Myocyte (in vitro differentiated cells): ENCODE results near the gene RBM39. TPM values are rescaled to one million over a fixed set of nuclear protein-coding genes. Genes with fewer than 3 reads are reported as not detected.
"Not testable (repeated sequence)": the region's sequence is repeated elsewhere in the genome, so short reads cannot be mapped to it uniquely, and the experiment has no call there.

Experiments
- DNase-seq: peaks from one replicate; pipeline ENCODE4 v3.0.0-alpha.2; 2012; ENCODE audit warnings: low read depth
- total RNA-seq: library from RNA; depleted of rRNA; stranded (reverse); fragments of >200 nt; gene quantifications from 2 replicates; pipeline ENCODE4 v1.2.3, GENCODE V29; 2014

The RBM39 gene
- total RNA-seq, 1 donor from 2014 or later, result 218 TPM

DNA sequence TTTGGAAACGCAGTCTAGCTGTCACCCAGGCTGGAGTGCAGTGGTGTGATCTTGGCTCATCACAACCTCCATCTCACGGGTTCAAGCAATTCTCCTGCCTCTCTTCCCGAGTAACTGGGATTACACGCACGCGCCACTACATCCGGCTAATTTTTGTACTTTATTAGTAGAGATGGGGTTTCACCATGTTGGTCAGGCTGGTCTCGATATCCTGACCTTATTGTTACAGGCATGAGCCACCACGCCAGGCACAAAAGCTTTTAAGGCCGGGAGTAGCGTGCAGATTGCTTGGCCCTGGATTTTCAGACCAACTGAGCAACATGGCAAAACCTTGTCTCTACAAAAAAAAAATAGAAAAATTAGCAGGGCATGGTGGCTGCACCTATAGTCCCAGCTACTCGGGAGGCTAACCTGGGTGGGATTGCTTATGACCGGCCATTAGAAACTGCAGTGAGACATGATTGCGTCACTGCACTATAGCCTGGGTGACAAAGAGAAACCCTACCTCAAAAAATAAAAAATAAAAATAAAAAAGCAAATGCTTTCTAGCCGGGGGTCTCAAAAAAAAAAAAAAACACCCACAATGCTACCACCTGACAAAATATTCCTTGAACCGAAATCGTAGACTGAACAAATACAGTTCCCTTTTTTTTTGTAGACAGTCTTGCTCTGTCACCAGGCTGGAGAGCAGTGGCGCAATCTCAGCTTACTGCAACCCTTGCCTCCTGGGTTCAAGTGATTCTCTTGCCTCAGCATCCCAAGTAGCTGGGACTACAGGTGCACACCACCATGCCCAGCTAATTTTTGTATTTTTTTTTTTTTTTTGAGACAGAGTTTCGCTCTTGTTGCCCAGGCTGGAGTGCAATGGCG is 15.0 kb downstream of the RBM39 start:
- no peak for DNase-seq

DNA sequence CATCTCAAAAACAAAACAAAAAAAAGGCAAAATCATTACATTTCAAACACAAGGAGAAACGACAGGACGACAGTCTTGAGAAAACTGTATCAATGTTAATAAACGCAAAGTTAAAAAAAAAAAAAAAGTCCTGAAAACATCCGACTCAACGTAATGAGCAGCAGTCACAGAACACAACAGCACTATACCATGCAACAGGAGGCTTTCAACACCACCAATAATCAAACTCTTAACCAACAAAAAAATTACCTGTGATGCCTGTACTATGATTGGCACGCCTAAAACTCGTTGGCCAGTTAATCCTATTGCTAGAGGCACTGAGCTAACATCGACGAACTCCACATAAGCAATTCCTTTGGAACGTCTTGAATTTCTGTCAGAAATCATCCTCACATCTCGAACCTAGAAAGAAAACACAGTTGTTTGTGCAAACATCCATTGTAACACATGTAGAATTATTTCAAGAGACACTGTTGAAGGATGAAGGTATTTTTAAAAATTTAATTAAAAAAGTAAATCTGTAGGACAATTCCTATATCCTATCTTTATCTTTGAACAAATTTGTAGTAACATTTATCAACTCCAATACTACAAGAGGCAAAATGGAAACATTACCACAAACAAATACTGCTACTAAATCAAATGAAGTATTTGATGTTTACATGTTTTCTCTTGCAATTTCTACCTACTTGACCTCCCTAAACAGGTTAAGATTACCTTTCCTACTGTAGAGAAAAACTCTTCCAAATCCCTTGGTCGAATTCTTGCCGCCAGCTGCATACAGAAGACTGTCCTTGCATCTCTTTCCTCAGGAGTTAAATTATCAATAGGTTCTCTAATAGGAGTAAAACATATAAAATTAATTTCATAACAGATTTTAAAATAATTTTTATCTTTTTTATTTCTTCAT is 17.5 kb downstream of the RBM39 start:
- DNase-seq, result no peak

DNA sequence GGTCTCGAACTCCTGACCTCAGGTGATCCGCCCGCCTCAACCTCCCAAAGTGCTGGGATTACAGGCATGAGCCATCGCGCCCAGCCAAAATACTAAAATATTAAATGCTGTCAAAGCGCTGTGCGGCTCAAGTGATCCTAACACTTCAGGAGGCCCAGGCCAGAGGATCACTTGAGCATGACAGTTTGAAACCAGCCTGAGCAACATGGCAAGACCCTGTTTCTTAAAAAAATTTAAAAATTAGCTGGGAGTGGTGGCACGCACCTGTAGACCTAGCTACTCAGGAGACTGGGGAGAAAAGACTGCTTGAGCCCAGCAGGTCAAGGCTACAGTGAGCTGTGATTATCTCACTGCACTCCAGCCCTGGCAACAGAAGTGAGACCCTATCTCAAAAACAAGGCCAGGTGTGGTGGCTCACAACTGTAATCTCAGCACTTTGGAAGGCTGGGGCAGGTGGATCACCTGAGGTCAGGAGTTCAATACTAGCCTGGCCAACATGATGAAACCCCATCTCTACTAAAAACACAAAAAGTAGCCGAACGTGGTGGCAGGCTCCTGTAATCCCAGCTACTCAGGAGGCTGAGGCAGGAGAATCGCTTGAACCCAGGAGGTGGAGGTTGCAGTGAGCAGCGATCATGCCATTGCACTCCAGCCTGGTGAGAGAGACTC is 18.3 kb downstream of the RBM39 start:
- not testable (repeated sequence) for DNase-seq

DNA sequence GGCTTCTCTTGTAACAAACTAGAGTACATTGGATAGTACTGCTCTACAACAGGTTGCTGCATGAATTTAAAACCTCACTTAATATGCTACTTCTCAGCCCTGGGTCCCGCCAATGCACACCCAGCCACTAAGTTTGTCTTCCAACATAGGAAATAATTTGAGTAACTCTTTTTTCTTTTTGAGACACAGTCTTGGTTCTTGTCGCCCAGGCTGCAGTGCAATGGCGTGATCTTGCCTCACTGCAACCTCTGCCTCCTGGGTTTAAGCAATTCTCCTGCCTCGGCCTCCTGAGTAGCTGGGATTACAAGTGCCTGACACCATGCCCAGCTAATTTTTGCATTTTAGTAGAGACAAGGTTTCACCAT is 18.8 kb downstream of the RBM39 start:
- DNase-seq, result not testable (repeated sequence)

DNA sequence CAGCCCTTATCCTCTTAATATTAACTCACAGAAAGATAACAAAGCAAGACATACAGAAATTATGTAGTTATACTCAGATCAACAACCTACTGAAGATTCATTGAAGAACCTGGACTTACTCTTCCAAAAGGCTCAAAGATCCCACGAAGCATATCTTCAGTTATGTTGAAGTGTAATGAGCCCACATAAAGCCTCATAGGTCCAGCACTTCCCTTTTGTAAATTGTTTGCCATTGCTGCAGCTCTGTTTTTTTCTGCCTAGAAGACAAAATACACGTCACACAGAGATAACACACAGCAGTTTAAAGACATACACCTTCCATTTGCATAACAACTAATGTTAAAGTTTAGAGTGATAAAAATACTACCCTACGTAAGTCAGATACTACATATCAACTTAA is 20.4 kb downstream of the RBM39 start:
- DNase-seq, result no peak

DNA sequence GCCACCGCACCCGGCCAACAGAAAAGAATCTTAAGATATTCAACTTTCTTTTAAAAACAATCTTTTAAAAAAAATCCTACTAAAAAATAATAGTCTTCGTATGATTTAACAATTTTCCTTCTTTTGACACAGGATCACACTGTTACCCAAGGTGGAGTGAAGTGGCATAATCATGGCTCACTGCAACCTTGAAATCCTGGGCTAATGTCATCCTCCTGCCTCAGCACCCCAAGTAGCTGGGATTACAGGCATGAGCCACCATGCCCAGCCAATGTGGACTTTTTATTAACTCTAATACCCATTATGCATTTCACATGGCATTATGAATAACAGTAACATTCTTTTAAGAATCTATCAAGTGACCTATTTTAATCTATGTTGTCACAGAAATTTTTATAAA is 20.8 kb downstream of the RBM39 start:
- DNase-seq, result no peak

DNA sequence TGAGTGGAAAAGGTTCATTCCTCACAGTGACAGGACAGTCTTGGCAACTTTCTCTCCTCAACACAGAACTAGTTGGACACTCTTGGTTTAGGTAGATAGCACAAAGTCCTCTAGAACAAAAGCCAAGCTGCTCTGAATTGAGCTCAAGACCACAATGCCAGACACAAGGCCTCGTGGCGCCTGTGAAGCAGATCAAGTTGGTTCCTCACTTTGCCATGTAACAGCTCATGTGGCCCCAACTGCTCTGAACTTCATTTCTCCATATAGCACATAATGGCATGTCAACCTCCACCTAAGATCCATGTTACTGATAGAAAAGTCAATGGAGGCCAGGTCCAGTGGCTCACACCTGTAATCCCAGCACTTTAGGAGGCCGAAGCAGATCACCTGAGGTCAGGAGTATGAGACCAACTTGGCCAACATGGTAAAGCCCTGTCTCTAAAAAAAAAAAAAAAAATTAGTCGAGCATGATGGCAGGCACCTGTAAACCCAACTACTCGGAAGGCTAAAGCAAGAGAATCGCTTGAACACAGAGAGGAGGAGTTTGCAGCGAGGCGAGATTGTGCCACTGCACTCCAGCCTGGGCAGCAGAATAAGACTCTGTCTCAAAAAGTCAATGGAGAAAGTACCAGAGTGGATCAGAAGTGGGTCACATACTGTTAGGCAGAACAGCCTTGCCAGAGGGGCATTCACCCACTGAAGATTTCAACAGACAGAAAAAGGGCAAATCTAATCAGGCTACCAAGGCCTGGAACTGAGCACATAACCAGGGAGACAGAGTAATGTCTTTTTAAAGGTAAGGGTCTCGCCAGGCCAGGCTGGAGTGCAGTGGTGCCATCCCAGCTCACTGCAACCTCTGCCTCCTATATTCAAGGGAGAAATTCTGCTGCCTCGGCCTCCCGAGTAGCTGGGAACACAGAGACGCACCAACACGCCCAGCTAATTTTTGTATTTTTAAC is 21.6 kb downstream of the RBM39 start:
- DNase-seq, result no peak

DNA sequence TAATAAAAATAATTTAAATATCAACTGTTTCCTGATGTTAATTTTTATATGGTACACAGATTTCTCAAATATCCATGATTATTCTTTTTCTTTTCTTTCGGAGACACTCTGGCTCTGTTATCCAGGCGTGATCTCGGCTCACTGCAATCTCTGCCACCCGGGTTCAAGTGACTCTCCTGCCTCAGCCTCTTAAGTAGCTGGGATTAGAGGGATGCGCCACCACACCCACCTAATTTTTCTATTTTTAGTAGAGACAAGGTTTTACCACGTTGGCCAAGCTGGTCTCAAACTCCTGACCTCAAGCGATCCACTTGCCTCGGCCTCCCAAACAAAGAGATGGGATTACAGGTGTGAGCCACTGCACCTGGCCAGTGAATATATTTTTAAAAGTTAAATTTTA is 22.3 kb downstream of the RBM39 start:
- DNase-seq, result no peak

DNA sequence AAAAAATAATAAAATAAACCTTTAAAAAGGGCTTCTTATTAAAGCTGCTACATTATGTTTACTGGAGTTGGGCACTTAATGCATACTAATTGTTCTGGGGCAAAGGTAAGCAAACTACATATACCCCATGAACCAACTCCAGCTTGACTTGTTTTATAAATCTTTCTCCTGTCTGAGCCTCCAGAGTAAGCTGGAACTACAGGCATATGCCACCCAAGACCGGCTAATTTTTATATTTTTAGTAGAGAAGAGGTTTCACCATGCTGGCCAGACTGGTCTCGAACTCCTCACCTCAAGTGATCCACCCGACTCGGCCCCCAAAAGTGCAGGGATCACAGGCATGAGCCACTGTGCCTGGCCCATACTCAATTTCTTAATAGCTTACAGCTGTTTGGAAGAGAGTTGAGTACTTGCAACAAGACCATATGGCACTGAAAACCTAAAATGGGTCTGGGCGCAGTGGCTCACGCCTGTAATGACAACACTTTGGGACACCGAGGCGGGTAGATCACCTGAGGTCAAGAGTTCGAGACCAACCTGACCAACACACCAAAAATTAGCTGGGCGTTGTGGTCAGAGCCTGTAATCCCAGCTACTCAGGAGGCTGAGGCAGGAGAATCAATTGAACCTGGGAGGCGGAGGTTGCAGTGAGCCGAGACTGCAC is 23.0 kb downstream of the RBM39 start:
- DNase-seq, result no peak

DNA sequence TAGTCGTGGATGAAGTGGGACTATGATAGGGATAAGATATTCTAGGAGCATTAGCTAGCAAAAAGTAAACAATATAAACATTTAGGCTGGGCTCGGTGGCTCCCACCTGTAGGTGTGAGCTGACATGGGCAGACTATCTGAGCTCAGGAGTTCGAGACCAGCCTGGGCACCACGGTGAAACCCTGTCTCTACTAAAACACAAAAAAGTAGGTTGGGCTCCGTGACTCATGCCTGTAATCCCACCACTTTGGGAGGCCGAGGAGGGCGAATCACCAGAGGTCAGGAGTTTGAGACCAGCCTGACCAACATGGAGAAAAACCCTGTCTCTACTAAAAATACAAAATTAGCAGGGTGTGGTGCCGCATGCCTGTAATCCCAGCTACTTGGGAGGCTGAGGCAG is 23.7 kb downstream of the RBM39 start:
- peak; percentile 23 for DNase-seq

DNA sequence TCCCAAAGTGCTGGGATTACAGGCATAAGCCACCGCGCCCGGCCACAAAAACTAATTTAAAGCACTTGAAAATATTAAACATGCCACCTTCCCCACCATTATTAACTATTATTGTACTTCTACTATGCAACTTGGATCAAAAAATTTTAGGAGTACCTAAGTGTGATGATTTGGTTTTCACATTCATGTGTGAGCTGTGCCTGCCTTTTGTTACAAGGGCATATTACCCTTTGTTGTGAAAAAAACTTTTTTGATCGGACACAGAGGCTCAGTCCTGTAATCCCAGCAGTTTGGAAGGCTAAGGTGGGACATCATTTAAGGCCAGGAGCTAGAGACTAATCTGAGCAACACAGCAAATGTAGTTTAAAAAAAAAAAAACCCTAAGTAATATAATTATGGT is 25.7 kb downstream of the RBM39 start:
- DNase-seq, result no peak

DNA sequence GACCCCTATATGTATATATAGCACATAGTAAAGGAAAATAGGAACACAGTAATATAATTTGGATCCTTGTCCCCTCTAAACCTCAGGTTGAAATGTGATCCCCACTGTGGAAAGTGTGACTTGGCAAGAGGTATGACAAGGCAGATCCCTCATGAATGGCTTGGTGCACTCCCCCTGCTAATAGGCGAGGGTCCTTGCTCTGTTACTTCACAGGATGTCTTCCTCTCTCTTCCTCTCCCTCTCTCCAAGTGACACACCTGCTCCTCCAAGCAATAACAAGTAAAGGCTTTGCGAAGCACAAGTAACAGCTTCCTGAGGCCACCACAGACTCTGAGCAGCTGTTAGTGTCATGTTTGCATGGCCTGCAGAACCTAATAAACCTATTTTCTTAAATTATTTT is 26.4 kb downstream of the RBM39 start:
- peak; percentile 28 for DNase-seq

DNA sequence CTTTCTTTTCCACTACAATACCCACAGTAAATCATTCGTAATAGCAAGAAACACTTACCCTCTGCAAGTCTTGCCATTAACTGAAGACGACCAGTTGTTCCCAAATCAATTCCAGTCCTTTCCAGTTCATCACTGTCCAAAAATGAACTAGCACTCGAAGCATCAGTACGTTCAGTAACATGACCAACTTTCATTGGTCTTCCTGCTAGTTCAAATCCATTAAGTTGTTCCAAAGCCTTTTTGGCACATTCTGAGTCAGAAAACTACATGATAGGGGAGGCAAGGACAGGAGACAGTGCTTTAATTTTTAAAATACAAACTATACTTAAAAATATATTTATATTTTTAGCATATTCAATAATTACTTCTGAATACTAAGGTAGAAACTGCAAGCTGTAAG is 27.9 kb downstream of the RBM39 start:
- DNase-seq, result peak; percentile 17

DNA sequence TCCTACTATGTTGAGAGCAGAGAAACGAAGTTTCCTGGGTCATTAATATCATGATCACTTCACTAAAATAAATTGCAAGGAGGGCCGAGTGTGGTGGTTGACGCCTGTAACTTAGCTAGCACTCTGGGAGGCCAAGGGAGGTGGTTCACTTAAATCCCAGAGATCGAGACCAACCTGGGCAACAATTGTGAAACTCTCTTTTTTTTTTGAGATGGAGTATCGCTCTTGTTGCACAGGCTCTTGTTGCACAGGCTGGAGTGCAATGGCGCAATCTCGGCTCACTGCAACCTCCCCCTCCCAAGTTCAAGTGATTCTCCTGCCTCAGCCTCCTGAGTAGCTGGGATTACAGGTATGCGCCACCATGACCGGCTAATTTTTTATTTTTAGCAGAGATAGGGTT is 28.9 kb downstream of the RBM39 start:
- not testable (repeated sequence) for DNase-seq

DNA sequence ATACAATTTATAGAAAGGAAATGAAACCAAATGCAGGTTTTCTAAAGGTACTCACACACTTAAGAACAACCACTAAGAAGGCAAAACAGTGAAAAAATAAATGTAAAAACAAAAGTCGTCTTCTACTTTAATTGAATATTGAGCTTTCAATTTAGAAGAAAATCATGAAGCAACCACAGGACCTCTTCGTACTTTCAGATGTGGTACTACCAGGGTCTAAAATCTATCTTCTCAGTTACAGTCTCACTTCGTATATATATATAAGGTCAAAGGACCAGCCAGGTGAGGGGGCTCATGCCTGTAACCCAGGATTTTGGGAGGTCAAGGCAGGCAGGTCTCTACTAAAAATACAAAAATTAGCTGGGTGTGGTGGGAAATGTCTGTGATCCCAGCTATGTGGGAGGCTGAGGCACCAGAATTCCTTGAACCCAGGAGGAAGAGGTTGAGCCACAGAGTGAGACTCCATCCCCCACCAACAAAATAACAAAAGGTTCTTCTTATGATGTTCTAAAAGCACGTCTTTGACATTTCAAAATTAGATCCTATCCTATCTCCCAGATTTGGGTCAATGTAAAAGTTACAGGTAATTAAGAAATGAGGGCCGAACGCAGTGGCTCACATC is 30.4 kb downstream of the RBM39 start:
- DNase-seq, result no peak

DNA sequence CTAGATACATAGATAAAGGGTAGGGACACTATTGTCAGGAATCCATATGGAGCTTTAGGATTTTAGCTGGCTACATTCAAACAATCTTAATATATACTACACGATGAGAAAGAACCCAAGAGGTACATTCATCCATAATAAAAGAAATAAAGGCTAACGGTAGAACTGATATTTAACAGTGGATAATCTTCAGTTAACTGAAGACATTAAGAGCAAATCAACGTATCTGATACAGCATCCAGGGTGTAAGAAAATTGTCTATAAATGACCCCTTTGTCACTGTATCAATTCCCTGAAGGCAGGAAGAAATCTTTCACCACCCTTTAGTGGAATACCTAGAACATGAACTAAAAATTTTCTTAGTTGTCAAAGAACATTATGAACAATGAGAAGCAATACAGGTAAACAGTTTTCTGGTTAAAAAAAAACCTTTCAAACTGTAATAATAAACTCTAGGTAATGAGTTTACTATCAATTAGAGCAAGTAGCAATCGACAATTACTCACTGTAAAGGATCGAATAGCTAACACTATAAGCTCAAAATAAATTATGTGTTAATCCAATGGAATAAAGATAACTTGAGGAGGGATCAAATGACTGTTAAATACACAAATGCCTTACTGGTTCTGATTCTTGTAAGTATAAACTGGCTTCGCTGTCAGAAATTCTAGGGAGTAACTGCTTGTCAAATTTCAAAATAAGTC is 31.0 kb downstream of the RBM39 start:
- DNase-seq, result no peak

DNA sequence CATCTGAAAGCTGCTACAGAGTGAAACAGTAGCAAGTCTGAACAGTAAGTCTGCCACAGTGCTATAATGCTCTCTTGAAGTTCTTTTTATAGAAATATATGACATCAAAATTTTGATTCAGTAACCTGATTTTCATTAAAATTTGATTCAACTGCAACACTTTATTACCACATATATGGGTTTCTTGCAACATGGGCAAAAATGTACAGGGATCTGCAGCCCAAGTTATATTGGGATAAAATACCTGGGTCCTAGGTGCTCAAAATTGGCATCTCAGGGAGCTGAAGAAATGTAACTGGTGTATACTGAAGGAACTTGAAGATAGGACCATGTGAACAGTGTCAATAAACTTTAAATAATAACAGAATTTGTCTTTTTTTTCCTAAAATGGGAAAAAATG is 32.0 kb downstream of the RBM39 start:
- no peak for DNase-seq

DNA sequence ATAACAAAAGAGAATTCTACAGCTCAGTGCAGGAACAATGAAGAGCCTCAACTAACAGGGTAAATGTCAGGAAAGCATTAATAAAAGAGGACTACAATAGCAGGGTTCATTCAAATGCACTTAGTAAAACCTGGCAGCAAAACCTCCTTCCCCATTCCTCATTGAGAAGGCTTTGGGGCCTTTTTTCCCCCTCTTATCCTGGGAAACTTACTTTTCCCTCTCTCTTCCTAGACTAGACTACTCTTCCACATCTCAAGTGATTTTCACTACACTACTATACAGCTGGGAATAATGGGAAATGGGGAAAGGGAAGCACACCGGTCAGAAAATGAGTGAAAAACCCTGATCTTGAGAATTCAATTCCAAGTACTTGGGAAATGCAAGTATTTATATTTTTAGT is 32.8 kb downstream of the RBM39 start:
- DNase-seq, result no peak

DNA sequence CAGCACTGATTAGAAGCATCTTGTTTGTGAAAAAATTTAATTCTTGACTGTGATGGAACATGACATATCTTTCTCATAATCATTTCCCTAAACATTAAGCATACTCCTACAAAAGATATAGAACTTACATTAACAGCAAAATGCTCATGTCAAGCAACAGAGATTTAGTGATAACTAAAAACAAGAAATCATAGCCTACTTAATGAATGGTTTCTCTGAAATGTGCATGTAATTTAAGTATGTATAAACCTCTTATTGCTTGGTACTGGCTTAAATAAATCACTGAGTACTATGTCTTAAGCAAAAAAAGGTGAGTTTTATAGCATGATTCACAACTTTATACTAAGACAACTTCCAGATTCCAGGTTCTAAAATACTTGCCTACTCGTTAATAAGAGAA is 33.6 kb downstream of the RBM39 start:
- no peak for DNase-seq
